ENCODE measurements around the gene PRMT9. TPM values are rescaled to one million over a fixed set of nuclear protein-coding genes. Genes with fewer than 3 reads are reported as not detected.

The PRMT9 gene
- total RNA-seq, 1 experiment from 2014 or later = 10.5 TPM

GRCh38 chr4:147730333-147730732 is 46.4 kb upstream of the PRMT9 start:
- Histone ChIP-seq H3K79me2 (ENCODE audit: insufficient read depth, low read length) (no peaks in the 10 kb centered on the region), H2BK5ac (ENCODE audit: insufficient read length, low read length) (no peak overlapping the region), H4K8ac (replicated peaks; ENCODE audit: insufficient read length, low read depth, low read length) (no peak overlapping the region), H2BK15ac (ENCODE audit: low read depth, low read length) (no peak overlapping the region), H2BK120ac (ENCODE audit: low read depth, low read length, poor library complexity, severe bottlenecking) (no peak overlapping the region), H3K9me3 (ENCODE audit: control insufficient read depth, low read depth, low read length) (no peaks in the 10 kb centered on the region), H2BK12ac (ENCODE audit: insufficient read length, low read depth, low read length) (no peak overlapping the region), H3K79me1 (ENCODE audit: insufficient read depth, low read depth, low read length, poor library complexity, severe bottlenecking) (no peaks in the 10 kb centered on the region), H3K23ac (ENCODE audit: insufficient read length, low read depth, low read length) (no peak overlapping the region), H3K18ac (ENCODE audit: insufficient read length, low read depth, low read length) (no peak overlapping the region), H3T11ph (ENCODE audit: low read length) (no peak overlapping the region), H4K5ac (ENCODE audit: insufficient read length, low read depth, low read length) (no peak overlapping the region), H2AFZ (ENCODE audit: low read length) (no peak overlapping the region), H3K14ac (ENCODE audit: insufficient read depth, low read length) (no peak overlapping the region), H3K27ac (ENCODE audit: insufficient read length, low read depth, low read length) (no peak overlapping the region), H3K4me2 (ENCODE audit: insufficient read depth, insufficient read length, low read length) (peak overlapping the region; percentile 67), H4K91ac (ENCODE audit: insufficient read length, low read depth, low read length) (no peak overlapping the region), H2AK5ac (ENCODE audit: insufficient read length, low read length) (no peak overlapping the region), H2BK20ac (ENCODE audit: low read depth, low read length, poor library complexity, severe bottlenecking) (no peak overlapping the region), H3K4ac (ENCODE audit: low read depth, low read length) (no peak overlapping the region), H3K23me2 (ENCODE audit: insufficient read length, low read depth, low read length, poor library complexity, severe bottlenecking) (peaks cover 19% of the 10 kb centered on the region), H3K56ac (ENCODE audit: insufficient read length, low read depth, low read length) (no peak overlapping the region), H3K9ac (ENCODE audit: extremely low read depth, insufficient read length, low read length) (no peak overlapping the region), H3K27me3 (ENCODE audit: insufficient read depth, low read length) (peaks cover 7% of the 10 kb centered on the region; the same call in 1 of the 2 replicates), H4K20me1 (ENCODE audit: control insufficient read depth, insufficient read depth, insufficient read length) (no peaks in the 10 kb centered on the region), H3K4me1 (ENCODE audit: insufficient read depth, low read length) (no peaks in the 10 kb centered on the region)
- peaks cover 28 to 31% of the 10 kb centered on the region in 2 experiments for H3K4me1 Mint-ChIP-seq
- DNase-seq = no peak
- no peak overlapping the region for H3K27ac Mint-ChIP-seq
- TF ChIP-seq CTCF (conservative IDR thresholded peaks at IDR 0.05) = no peak
- peak overlapping the region; percentile 19 to 89; a peak in 3 of 5 replicates for H3K4me3 Mint-ChIP-seq
- peaks cover 70% of the 10 kb centered on the region for H3K27me3 Mint-ChIP-seq (ENCODE audit: low read depth)
- no peaks in the 10 kb centered on the region for H3K9me3 Mint-ChIP-seq
- no CpG with 5 or more reads among the region's 4 CpGs for WGBS (ENCODE audit: extremely low coverage, insufficient read length, low lambda C conversion rate)
- H3K36me3 Mint-ChIP-seq (ENCODE audit: insufficient read depth in 1 of 3, low read depth in 3 of 3) = no peaks in the 10 kb centered on the region; a peak in 1 of 7 replicates

All from H9 (cell line).